CD14-positive monocyte (primary cell): ENCODE measurements around the gene MEOX2. TPM values are rescaled to one million over a fixed set of nuclear protein-coding genes. Genes with fewer than 3 reads are reported as not detected.

ENCODE experiments used
- DNase-seq, 3 donors: peaks; one replicate each; pipeline ENCODE4 v3.0.0-alpha.2; 2011 to 2022
- H2AFZ ChIP-seq: 2 replicates; pipeline ENCODE4 v1.6.0; 2012; ENCODE audit warnings: mild to moderate bottlenecking, low read depth, low read length, inconsistent platforms; ENCODE audit not compliant: insufficient read depth, poor library complexity, severe bottlenecking
- H3K27ac ChIP-seq, 2 donors: 1 replicate in 1 of 2; 2 replicates in 1 of 2; pipeline ENCODE4 v1.5.1; 2012 to 2013; ENCODE audit warnings: low read length in 2 of 2, control low read depth in 1 of 2, inconsistent platforms in 1 of 2, low read depth in 1 of 2, mild to moderate bottlenecking in 1 of 2
- H3K27me3 ChIP-seq, 2 donors: one replicate each; pipeline versions ENCODE4 v1.6.0 to v1.6.1; 2011 to 2013; ENCODE audit warnings: low read length in 2 of 2; ENCODE audit not compliant: control insufficient read depth in 2 of 2, insufficient read depth in 2 of 2
- H3K36me3 ChIP-seq, 2 donors: replicated peaks in 1 of 2; 1 replicate in 1 of 2; 2 replicates in 1 of 2; pipeline versions ENCODE4 v1.5.1 to v1.6.1; 2012 to 2013; ENCODE audit warnings: low read length in 2 of 2, control low read depth in 1 of 2, inconsistent platforms in 1 of 2, mild to moderate bottlenecking in 1 of 2; ENCODE audit not compliant: insufficient read depth in 2 of 2, control insufficient read depth in 1 of 2
- H3K4me1 ChIP-seq, 2 donors: 1 replicate in 1 of 2; 2 replicates in 1 of 2; pipeline versions ENCODE4 v1.5.1 to v1.6.1; 2012 to 2013; ENCODE audit warnings: low read length in 2 of 2, control low read depth in 1 of 2, inconsistent platforms in 1 of 2, mild to moderate bottlenecking in 1 of 2, moderate library complexity in 1 of 2; ENCODE audit not compliant: insufficient read depth in 2 of 2, control insufficient read depth in 1 of 2
- H3K4me2 ChIP-seq: replicated peaks from 2 replicates; pipeline ENCODE3; 2012; ENCODE audit warnings: low read length, moderate library complexity, mild to moderate bottlenecking; ENCODE audit not compliant: poor library complexity, severe bottlenecking; ENCODE audit errors: extremely low read depth
- H3K4me3 ChIP-seq, 3 experiments: fragments of 200-600 bp in 1 of 3; sonication (generic) in 1 of 3; replicated peaks in 1 of 3; 1 replicate in 2 of 3; 2 replicates in 1 of 3; pipeline ENCODE4 v1.5.1; 2011 to 2013; ENCODE audit warnings: low read length in 3 of 3, mild to moderate bottlenecking in 3 of 3, control low read depth in 2 of 3, low read depth in 2 of 3, inconsistent platforms in 1 of 3, moderate library complexity in 1 of 3
- H3K79me2 ChIP-seq: 2 replicates; pipeline ENCODE4 v1.6.0; 2012; ENCODE audit warnings: mild to moderate bottlenecking, control low read depth, inconsistent platforms, low read length, moderate library complexity; ENCODE audit not compliant: insufficient read depth
- H3K9ac ChIP-seq: 2 replicates; pipeline ENCODE4 v1.6.0; 2017; ENCODE audit warnings: low read length, mild to moderate bottlenecking; ENCODE audit not compliant: insufficient read depth, poor library complexity, severe bottlenecking
- H3K9me3 ChIP-seq, 2 donors: replicated peaks in 1 of 2; 1 replicate in 1 of 2; 2 replicates in 1 of 2; pipeline versions ENCODE4 v1.5.1 to v1.6.1; 2012 to 2013; ENCODE audit warnings: low read length in 2 of 2, control low read depth in 1 of 2; ENCODE audit not compliant: control insufficient read depth in 1 of 2, insufficient read depth in 1 of 2
- H4K20me1 ChIP-seq: 2 replicates; pipeline ENCODE4 v1.6.0; 2012; ENCODE audit warnings: mild to moderate bottlenecking, low read length, control low read depth, moderate library complexity; ENCODE audit not compliant: insufficient read depth
- H3K27ac Mint-ChIP-seq, 7 donors: one replicate each; pipeline ENCODE4 v1.8.0; 2020; ENCODE audit warnings: mild to moderate bottlenecking in 7 of 7, mixed read lengths in 7 of 7, moderate library complexity in 6 of 7, inconsistent platforms in 2 of 7
- H3K27me3 Mint-ChIP-seq, 3 donors: one replicate each; pipeline ENCODE4 v1.8.0; 2021 to 2022; ENCODE audit warnings: low read depth in 3 of 3, mild to moderate bottlenecking in 3 of 3, mixed read lengths in 3 of 3, moderate library complexity in 3 of 3, inconsistent platforms in 1 of 3
- H3K36me3 Mint-ChIP-seq, 2 donors: one replicate each; pipeline ENCODE4 v1.8.0; 2020; ENCODE audit warnings: mixed read lengths in 2 of 2, inconsistent platforms in 1 of 2, mild to moderate bottlenecking in 1 of 2
- H3K4me1 Mint-ChIP-seq: one replicate; pipeline ENCODE4 v1.8.0; 2020; ENCODE audit warnings: mild to moderate bottlenecking, mixed read lengths
- H3K4me3 Mint-ChIP-seq, 2 donors: one replicate each; pipeline ENCODE4 v1.8.0; 2020; ENCODE audit warnings: mild to moderate bottlenecking in 2 of 2, mixed read lengths in 2 of 2, moderate library complexity in 1 of 2
- H3K9me3 Mint-ChIP-seq, 7 donors: one replicate each; pipeline ENCODE4 v1.8.0; 2020 to 2022; ENCODE audit warnings: mixed read lengths in 7 of 7, mild to moderate bottlenecking in 6 of 7, moderate library complexity in 6 of 7, inconsistent platforms in 2 of 7
- WGBS: methylation state at CpG from one replicate; pipeline ENCODE4 v1.1.5; 2013; ENCODE audit warnings: missing lambda C conversion rate; ENCODE audit not compliant: insufficient coverage; 5-methylcytosine and 5-hydroxymethylcytosine counted together
- intact Hi-C, 2 donors: fragments of 100-400 bp; cut with micrococcal nuclease; formaldehyde crosslinking; loops; one replicate each; pipeline versions ENCODE4 v1.15.0 to v1.15.1; 2023
- polyA plus RNA-seq, 3 donors: library from polyadenylated mRNA; depleted of rRNA in 1 of 3; unstranded in 2 of 3; stranded (reverse) in 1 of 3; fragments of 300-500 nt in 2 of 3; fragments of >200 nt in 1 of 3; fragmentation: Illumina TruSeq in 2 of 3; gene quantifications; 1 replicate in 2 of 3; 2 replicates in 1 of 3; pipeline ENCODE4 v1.2.3, GENCODE V29; 2012 to 2021
- TF ChIP-seq, protein P1 (sequence below): fragments of 200-600 bp; IDR thresholded peaks from one replicate; pipeline ENCODE4 v1.8.0; 2022; ENCODE audit warnings: antibody characterized with exemption, mild to moderate bottlenecking

Gene MEOX2
- polyA plus RNA-seq, 3 donors = not detected

DNA sequence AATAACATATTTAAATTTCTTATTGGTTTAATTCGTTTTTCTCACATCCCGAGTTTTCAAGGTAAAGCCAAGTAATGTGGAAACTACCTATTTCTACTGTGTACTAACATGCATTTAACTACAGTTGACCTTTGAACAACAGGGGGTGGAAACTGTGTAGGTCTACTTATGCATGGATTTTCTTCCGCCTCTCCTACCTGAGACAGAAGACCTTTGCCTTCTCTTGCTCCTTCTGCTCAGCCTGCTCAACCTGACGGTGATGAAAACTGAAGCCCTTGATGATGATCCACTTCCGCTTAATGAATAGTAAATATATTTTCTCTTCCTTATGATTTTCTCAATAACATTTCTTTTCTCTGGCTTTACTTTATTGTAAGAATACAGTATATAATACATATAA lies 18.5 kb downstream of the MEOX2 start:
- no CpG with 5 or more reads among the region's 5 CpGs for WGBS
- Histone ChIP-seq H3K9me3 (no peaks in the 10 kb centered on the region), H3K4me1 (no peaks in the 10 kb centered on the region), H4K20me1 (no peaks in the 10 kb centered on the region), H3K9ac (no peak overlapping the region), H3K4me3 (no peak overlapping the region), H3K36me3 (no peaks in the 10 kb centered on the region), H3K4me2 (no peak overlapping the region), H3K27ac (no peak overlapping the region), H3K27me3 (no peaks in the 10 kb centered on the region), H2AFZ (no peak overlapping the region), H3K79me2 (no peaks in the 10 kb centered on the region)
- no peak for DNase-seq
- no peaks in the 10 kb centered on the region for H3K4me1 Mint-ChIP-seq
- TF ChIP-seq, protein P1, sequence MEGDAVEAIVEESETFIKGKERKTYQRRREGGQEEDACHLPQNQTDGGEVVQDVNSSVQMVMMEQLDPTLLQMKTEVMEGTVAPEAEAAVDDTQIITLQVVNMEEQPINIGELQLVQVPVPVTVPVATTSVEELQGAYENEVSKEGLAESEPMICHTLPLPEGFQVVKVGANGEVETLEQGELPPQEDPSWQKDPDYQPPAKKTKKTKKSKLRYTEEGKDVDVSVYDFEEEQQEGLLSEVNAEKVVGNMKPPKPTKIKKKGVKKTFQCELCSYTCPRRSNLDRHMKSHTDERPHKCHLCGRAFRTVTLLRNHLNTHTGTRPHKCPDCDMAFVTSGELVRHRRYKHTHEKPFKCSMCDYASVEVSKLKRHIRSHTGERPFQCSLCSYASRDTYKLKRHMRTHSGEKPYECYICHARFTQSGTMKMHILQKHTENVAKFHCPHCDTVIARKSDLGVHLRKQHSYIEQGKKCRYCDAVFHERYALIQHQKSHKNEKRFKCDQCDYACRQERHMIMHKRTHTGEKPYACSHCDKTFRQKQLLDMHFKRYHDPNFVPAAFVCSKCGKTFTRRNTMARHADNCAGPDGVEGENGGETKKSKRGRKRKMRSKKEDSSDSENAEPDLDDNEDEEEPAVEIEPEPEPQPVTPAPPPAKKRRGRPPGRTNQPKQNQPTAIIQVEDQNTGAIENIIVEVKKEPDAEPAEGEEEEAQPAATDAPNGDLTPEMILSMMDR = no peak
- H3K27me3 Mint-ChIP-seq = peaks cover 0 to 2% (median 1%) of the 10 kb centered on the region in 3 donors
- peaks cover 0 to 7% (median 3%) of the 10 kb centered on the region in 7 donors for H3K9me3 Mint-ChIP-seq
- H3K36me3 Mint-ChIP-seq = no peaks in the 10 kb centered on the region
- no peak overlapping the region for H3K4me3 Mint-ChIP-seq
- intact Hi-C loops = no loop called here
- H3K27ac Mint-ChIP-seq = no peak overlapping the region

GRCh38 chr7:15662451-15662850 lies 24.0 kb downstream of the MEOX2 start:
- no peaks in the 10 kb centered on the region for H3K4me1 Mint-ChIP-seq
- no CpG with 5 or more reads among the region's 1 CpG for WGBS
- Histone ChIP-seq H3K4me2 (no peak overlapping the region), H3K27ac (no peak overlapping the region), H3K36me3 (no peaks in the 10 kb centered on the region), H3K27me3 (no peaks in the 10 kb centered on the region), H3K9me3 (no peaks in the 10 kb centered on the region), H3K79me2 (no peaks in the 10 kb centered on the region), H3K9ac (no peak overlapping the region), H4K20me1 (no peaks in the 10 kb centered on the region), H3K4me1 (no peaks in the 10 kb centered on the region), H2AFZ (no peak overlapping the region), H3K4me3 (no peak overlapping the region)
- TF ChIP-seq, protein P1 = no peak
- no peak overlapping the region for H3K27ac Mint-ChIP-seq
- no peaks in the 10 kb centered on the region for H3K36me3 Mint-ChIP-seq
- peaks cover 0 to 13% (median 2%) of the 10 kb centered on the region in 7 donors for H3K9me3 Mint-ChIP-seq
- intact Hi-C loops = no loop called here
- no peak overlapping the region for H3K4me3 Mint-ChIP-seq
- peaks cover 0 to 1% (median 0%) of the 10 kb centered on the region in 3 donors for H3K27me3 Mint-ChIP-seq
- no peak for DNase-seq
